HG02798 (cell line): ENCODE results near the gene VN1R4.
"Not testable (repeated sequence)": the region's sequence is repeated elsewhere in the genome, so short reads cannot be mapped to it uniquely, and the experiment has no call there.

ENCODE experiments used
- ATAC-seq: cut with Tn5 transposase; IDR thresholded peaks from one replicate; pipeline ENCODE4 v1.9.1; 2021; ENCODE audit warnings: mild to moderate bottlenecking; ENCODE audit not compliant: unreplicated experiment, poor library complexity

The VN1R4 gene, protein sequence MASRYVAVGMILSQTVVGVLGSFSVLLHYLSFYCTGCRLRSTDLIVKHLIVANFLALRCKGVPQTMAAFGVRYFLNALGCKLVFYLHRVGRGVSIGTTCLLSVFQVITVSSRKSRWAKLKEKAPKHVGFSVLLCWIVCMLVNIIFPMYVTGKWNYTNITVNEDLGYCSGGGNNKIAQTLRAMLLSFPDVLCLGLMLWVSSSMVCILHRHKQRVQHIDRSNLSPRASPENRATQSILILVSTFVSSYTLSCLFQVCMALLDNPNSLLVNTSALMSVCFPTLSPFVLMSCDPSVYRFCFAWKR

DNA sequence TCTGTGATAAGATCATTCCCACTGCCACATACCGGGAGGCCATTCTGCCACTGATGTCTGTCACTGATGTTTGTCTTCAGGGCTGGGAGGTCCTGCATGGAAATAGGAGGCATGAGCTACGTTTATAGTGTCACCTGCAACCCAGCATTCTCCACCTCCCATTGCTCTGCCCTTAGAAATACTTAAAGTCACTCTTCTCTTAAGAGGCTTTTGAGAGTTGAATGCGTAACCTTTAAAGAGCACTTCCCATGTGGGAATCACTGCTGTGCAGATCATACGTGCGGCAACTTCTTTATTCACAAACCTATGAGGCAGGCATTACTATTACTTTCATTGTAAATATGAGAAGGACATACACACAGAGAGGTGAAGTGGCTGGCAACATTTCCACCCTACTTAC, at the start of gene VN1R4:
TSS of gene VN1R4 (minus strand) at position 101 of the 400 bp plus-strand sequence. CDS start at position 43, 58 bp downstream.
- ATAC-seq: not testable (repeated sequence)

DNA sequence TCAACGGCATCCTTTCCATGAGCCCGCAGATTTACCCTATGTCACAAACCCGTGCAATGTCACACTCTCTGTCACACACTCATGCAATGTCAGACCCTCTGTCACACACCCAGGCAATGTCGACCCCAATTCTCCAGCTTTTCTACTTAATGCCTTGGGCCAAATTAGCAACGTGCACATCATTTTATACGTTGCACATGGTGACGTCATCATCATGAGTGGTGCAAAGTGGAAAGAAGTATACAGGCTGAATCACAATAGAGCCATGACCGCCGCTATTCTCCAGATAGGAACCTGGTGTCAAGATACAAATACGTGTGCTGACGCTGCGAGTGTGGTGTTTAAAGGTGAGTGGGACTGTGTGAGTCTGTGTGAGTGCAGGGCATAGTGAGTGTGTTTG, 44.4 kb upstream of the VN1R4 start:
- no peak for ATAC-seq

DNA sequence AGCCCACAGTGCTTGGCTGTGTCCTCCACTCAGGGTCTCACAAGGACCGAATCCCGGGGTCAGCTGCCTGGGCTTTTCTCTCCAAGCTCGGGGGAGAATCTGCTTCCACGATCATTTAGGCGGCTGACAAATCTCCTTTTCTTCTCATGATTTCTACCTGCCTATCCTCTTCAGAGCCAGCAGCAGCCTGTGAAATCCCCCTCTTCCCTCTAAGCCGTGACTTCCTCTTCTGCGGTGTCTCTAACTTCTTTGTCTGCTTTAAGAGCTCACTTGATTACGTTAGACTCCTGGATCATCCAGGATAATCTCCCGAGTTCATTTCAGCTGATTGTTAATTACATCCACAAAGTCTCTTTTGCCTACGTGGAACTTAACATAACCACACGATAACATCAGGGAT, 43.5 kb upstream of the VN1R4 start:
- ATAC-seq: no peak

- ATAC-seq: no peak
Observed at GRCh38 chr19:53308339-53308811, 40.9 kb upstream of the VN1R4 start.

GRCh38 chr19:53301341-53301740, 33.8 kb upstream of the VN1R4 start:
- not testable (repeated sequence) for ATAC-seq

GRCh38 chr19:53294786-53295441, 27.4 kb upstream of the VN1R4 start:
- ATAC-seq: no peak

- ATAC-seq: no peak
Observed at GRCh38 chr19:53290758-53291549, 23.4 kb upstream of the VN1R4 start.

GRCh38 chr19:53285087-53285486, 17.6 kb upstream of the VN1R4 start:
- no peak for ATAC-seq

- not testable (repeated sequence) for ATAC-seq
Observed at GRCh38 chr19:53281947-53282346, 14.4 kb upstream of the VN1R4 start.

DNA sequence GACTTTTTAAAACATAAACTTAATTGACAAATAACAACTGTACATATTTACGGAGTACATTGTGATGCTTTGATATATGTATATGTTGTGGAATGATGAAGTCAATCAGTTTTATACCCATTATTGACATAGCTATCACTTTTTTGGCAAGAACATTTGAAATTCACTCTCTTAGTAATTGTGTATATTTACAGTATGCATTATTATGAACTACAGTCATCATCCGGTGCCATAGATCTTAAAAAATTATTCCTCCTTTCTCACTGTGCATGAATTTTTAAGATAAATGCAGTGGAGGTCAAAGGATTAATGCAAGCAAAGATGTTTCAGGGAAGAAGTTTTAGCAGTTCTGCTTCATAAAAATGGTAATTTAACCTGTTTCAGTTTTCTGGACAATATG, 8.0 kb upstream of the VN1R4 start:
- ATAC-seq: no peak

DNA sequence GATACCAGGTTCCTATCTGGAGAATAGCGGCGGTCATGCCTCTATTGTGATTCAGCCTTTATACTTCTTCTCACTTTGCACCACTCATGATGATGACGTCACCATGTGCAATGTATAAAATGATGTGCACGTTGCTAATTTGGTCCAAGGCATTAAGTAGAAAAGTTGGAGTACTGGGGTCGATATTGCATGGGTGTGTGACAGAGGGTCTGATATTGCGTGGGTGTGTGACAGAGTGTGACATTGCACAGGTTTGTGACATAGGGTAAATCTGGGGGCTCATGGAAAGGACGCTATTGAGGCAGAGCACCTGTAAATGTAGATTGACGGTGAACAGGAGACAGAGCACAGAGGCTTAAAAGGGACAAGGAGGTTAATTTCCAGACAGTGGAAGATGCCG, 4.5 kb upstream of the VN1R4 start:
- no peak for ATAC-seq

- not testable (repeated sequence) for ATAC-seq
Observed at GRCh38 chr19:53269861-53270260, 2.3 kb upstream of the VN1R4 start.

GRCh38 chr19:53257715-53258342, 9.7 kb downstream of the VN1R4 start, which contains the start of gene VN1R2:
Gene VN1R2 (plus strand): TSS chr19:53258292. CDS start chr19:53258376, 84 bp downstream.
- ATAC-seq: not testable (repeated sequence)

DNA sequence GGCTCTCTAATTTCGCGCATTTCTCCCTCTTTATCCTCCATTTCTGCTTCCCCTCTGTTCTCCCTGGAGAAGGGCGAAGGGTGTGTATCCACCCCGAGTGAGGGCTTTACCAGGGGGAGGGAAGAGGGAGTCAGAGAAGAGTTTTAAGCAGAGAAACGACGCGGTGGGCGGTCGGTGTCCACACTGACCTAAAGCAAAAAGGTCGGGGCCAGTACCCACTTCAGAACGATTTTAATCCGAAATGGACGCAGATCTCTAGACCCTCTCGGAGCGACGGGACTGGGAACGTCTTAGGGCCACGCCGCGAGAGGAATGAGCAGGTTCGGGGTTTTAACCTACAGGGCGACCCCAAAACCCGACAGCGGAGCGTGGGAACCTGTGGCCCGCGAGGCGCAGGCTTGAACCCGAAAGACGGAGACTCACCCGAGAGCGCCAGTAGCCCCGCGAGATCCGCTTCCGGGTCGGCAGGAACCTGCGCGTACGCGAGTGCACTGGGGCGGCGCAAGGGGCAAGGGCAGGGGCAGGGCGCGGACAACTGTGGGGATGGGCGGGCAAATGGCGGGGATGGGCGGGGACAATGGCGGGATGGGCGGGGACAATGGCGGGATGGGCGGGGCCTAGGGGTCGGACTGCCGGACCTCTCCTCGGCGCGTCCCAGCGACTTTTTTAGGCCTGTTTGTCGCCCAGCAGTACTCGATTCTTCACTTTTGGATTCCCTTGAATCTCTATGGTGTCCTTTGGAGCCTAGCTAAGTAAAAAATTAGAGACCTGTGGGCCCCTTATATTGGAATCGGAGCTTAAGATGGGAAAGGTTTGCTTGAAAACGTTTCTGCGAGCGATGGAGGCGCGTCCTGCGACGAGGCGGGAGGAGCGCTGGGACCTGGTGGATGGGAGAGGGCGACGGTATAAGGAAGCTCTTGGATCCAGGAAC, 12.8 kb downstream of the VN1R4 start, which contains the start of gene ZNF677:
TSS of gene ZNF677 (minus strand) at position 463 of the 931 bp plus-strand sequence. CDS start 3,323 bp downstream, outside the sequence.
- ATAC-seq: no peak

GRCh38 chr19:53246498-53246897, 21.0 kb downstream of the VN1R4 start:
- ATAC-seq: no peak

DNA sequence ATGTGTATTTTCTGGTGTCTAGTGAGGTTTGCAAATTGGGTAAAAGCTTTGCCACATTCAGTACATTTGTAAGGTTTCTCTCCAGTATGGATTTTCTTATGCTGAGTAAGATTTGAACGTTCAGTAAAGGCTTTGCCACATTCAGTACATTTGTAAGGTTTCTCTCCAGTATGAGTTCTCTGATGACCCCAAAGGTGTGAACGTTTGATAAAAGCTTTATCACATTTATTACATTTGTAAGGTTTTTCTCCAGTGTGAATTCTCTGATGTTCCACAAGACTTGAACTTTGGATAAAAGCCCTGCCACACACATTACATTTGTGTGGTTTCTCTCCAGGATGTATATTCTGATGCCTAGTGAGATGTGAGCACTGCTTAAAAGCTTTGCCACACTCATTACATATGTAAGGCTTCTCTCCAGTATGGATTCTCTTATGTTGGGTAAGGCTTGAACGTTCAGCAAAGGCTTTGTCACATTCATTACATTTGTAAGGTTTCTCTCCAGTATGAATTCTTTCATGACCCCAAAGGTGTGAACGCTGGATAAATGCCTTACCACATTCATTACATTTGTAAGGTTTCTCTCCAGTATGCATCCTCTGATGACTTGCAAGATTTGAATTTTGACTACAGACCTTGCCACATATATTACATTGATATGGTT, 30.3 kb downstream of the VN1R4 start:
- no peak for ATAC-seq

GRCh38 chr19:53224606-53225005, 42.9 kb downstream of the VN1R4 start:
- no peak for ATAC-seq

GRCh38 chr19:53222716-53223115, 44.8 kb downstream of the VN1R4 start:
- not testable (repeated sequence) for ATAC-seq
